IPS DF 6.9 (cell line): ENCODE data around the gene ETFBKMT.

ENCODE experiments used
- DNase-seq: peaks from one replicate; pipeline ENCODE4 v3.0.0-alpha.2; 2013; ENCODE audit warnings: low read depth, low spot score
- H3K27ac ChIP-seq: one replicate; pipeline ENCODE4 v1.5.1; 2013; ENCODE audit warnings: low read length, control low read depth
- H3K27me3 ChIP-seq: 2 replicates; pipeline ENCODE4 v1.6.1; 2013; ENCODE audit warnings: mild to moderate bottlenecking, low read length; ENCODE audit not compliant: control insufficient read depth, insufficient read depth
- H3K36me3 ChIP-seq: 2 replicates; pipeline ENCODE4 v1.6.1; 2013; ENCODE audit warnings: low read length; ENCODE audit not compliant: control insufficient read depth, insufficient read depth
- H3K4me1 ChIP-seq: 2 replicates; pipeline ENCODE4 v1.6.1; 2013; ENCODE audit warnings: low read length; ENCODE audit not compliant: control insufficient read depth, insufficient read depth
- H3K4me3 ChIP-seq: 2 replicates; pipeline ENCODE4 v1.5.1; 2013; ENCODE audit warnings: mild to moderate bottlenecking, low read length
- H3K9me3 ChIP-seq: 2 replicates; pipeline ENCODE4 v1.6.1; 2013; ENCODE audit warnings: low read length, inconsistent platforms; ENCODE audit not compliant: control insufficient read depth, insufficient read depth
- WGBS: extraction: QIAGEN DNeasy Blood & Tissue Kit; methylation state at CpG from one replicate; pipeline ENCODE4 v1.1.7; 2013; ENCODE audit warnings: mixed read lengths, missing lambda C conversion rate; ENCODE audit not compliant: insufficient read length, insufficient coverage; 5-methylcytosine and 5-hydroxymethylcytosine counted together

Gene ETFBKMT

GRCh38 chr12:31722580-31722979 lies 63.1 kb downstream of the ETFBKMT start:
- no CpG with 5 or more reads among the region's 2 CpGs for WGBS
- Histone ChIP-seq H3K4me1 (peaks cover 3% of the 10 kb centered on the region; the same call in 1 of the 2 replicates), H3K27ac (no peak overlapping the region), H3K36me3 (no peaks in the 10 kb centered on the region), H3K9me3 (no peaks in the 10 kb centered on the region), H3K27me3 (no peaks in the 10 kb centered on the region), H3K4me3 (no peak overlapping the region)
- DNase-seq: no peak
